IMR-90 (cell line): Measurements from ENCODE around the gene LRRC8B.
A peak's percentile ranks its signal among the peaks of the same experiment; 100 is the strongest.

Experiments
- CEBPB ChIP-seq: IDR thresholded peaks from 2 replicates; pipeline ENCODE4 v1.6.1; 2012; ENCODE audit warnings: low read depth, low read length, improper control_type of control experiment
- CTCF ChIP-seq: conservative IDR thresholded peaks from 2 replicates; pipeline ENCODE4 v1.5.1; 2012; ENCODE audit warnings: mild to moderate bottlenecking, low read depth, low read length, improper control_type of control experiment
- FOS ChIP-seq: fragments of 150-350 bp; IDR thresholded peaks from 2 replicates; pipeline ENCODE4 v1.6.1; 2016; ENCODE audit warnings: low read depth, low read length
- MAFK ChIP-seq: IDR thresholded peaks from 2 replicates; pipeline ENCODE4 v1.6.1; 2012; ENCODE audit warnings: low read depth, low read length, improper control_type of control experiment
- MAZ ChIP-seq: IDR thresholded peaks from 2 replicates; pipeline ENCODE4 v1.6.1; 2012; ENCODE audit warnings: low read depth, mild to moderate bottlenecking, low read length, improper control_type of control experiment, moderate library complexity, borderline replicate concordance
- MXI1 ChIP-seq: IDR thresholded peaks from 2 replicates; pipeline ENCODE4 v1.6.1; 2012; ENCODE audit warnings: low read depth, mild to moderate bottlenecking, low read length, moderate library complexity, borderline replicate concordance
- NFE2L2 ChIP-seq: fragments of 150-350 bp; IDR thresholded peaks from 2 replicates; pipeline ENCODE4 v1.6.1; 2016; ENCODE audit warnings: low read depth, mild to moderate bottlenecking, low read length
- POLR2A ChIP-seq: IDR thresholded peaks from 2 replicates; pipeline ENCODE4 v1.6.1; 2012; ENCODE audit warnings: mild to moderate bottlenecking, low read depth, low read length
- RAD21 ChIP-seq: IDR thresholded peaks from 2 replicates; pipeline ENCODE4 v1.6.1; 2012; ENCODE audit warnings: low read length, improper control_type of control experiment
- RCOR1 ChIP-seq: IDR thresholded peaks from 2 replicates; pipeline ENCODE4 v1.6.1; 2012; ENCODE audit warnings: mild to moderate bottlenecking, low read length, improper control_type of control experiment; ENCODE audit not compliant: insufficient replicate concordance
- RFX5 ChIP-seq: IDR thresholded peaks from 2 replicates; pipeline ENCODE4 v1.8.0; 2012; ENCODE audit warnings: low read depth, mild to moderate bottlenecking, low read length, moderate library complexity
- SMC3 ChIP-seq: fragments of 150-350 bp; IDR thresholded peaks from 2 replicates; pipeline ENCODE4 v1.6.1; 2016; ENCODE audit warnings: low read depth, mild to moderate bottlenecking, antibody characterized with exemption, low read length, moderate library complexity

GRCh38 chr1:89615676-89616598, 91.3 kb downstream of the LRRC8B start:
- 0 out of 2 replicates have a peak, but pooled peaks have one; percentile 16 for TF ChIP-seq CTCF
- no peak for TF ChIP-seq POLR2A
- no peak for TF ChIP-seq RAD21
- no peak for TF ChIP-seq RCOR1
- no peak for TF ChIP-seq CEBPB
- no peak for TF ChIP-seq RFX5
- TF ChIP-seq MAFK: no peak
- TF ChIP-seq FOS: no peak
- no peak for TF ChIP-seq SMC3
- TF ChIP-seq MXI1: no peak
- no peak for TF ChIP-seq MAZ
- TF ChIP-seq NFE2L2: no peak
